HG03565 (cell line): ENCODE data around the gene CGB3.
"Not testable (repeated sequence)": the region's sequence is repeated elsewhere in the genome, so short reads cannot be mapped to it uniquely, and the experiment has no call there.

ENCODE experiments used
- ATAC-seq: cut with Tn5 transposase; IDR thresholded peaks from one replicate; pipeline ENCODE4 v1.9.1; 2021; ENCODE audit warnings: mild to moderate bottlenecking, moderate library complexity; ENCODE audit not compliant: unreplicated experiment

CGB3 gene

GRCh38 chr19:49024233-49024632 lies at the start of gene CGB3:
CGB3 (minus strand) TSS chr19:49024333; CDS start chr19:49023971, 362 bp downstream.
- ATAC-seq = not testable (repeated sequence)

GRCh38 chr19:49071860-49072547 lies 47.9 kb upstream of the CGB3 start:
- no peak for ATAC-seq

DNA sequence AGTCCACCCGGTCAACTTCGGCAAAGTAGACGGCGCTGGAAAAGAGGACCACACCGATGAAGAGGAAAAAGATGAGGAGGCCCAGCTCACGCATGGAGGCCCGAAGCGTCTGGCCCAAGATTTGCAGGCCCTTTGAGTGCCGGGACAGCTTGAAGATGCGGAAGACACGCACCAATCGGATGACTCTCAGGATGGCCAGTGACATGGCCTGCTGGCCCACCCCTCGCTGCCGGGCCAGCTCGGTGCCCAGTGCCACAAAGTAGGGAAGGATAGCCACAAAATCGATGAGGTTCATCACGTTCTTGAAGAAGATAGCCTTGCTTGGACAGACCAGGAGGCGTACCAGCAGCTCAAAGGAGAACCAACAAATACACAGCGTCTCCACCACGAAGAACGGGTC lies 46.3 kb upstream of the CGB3 start:
- no peak for ATAC-seq

DNA sequence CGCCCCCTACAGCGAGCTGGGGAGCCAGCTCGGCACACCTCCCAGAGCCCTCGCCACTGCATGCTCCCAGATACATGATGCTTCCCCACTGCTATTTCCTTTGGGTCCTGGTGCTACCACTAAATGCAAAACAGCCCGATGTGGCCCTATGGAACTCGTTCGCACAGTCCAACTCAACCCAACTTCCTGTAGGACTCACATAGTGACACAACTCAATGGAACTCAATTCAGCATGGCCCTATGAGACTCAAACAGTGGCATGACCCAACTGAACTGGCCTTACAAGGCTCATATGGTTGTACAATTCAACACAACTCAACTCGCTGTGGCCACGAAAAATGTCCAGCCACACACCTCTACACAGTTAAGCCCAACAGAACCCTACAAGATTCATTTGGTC lies 44.9 kb upstream of the CGB3 start:
- no peak for ATAC-seq

DNA sequence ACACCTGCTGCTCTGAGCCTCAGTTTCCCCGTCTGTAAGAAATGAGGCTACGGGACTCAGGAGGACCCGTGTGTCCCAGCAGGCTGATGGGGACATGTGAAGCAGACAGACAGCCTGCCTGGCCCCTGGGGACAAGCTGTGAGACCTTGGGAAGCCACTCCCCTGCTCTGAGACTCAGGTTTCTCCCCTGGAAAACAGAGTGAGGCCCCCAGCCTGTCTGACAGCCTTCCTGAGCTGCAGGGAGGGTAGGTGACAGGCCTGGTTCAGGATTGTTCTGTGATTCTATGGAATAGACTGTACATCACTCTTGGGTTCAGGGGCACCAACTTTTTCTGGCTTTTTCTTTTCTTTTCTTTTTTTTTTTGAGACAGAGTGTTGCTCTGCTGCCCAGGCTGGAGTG lies 43.4 kb upstream of the CGB3 start:
- no peak for ATAC-seq

DNA sequence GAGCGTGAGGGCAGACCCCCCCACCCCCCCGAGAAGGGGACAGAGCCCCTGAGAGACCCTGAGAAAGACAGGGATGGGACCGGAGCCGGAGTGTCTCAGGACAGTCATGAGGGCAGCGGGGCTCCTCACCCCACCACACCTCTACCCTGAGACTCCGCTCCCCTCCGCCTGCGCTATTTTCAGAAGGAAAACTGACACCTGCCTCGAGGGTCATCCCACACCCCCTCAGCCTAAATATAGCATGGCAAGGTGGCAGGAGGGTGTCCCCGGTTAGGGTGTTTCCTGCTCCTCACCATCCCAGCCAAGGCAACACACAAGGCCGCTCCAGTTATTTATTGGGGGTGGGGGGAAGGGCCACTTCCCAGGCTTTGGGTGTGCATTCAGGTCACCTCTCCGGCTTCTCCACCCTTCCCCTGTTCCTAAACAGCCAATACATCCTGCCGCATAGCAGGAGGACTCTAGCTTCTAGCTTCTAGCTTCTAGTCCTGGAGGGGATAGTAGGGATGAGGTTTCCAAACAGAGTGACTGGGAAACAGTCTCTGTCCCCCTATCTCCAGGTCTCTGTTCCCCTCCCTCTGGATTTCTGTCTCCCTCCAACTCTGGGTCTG lies 41.9 kb upstream of the CGB3 start:
- no peak for ATAC-seq

- no peak for ATAC-seq
Observed at GRCh38 chr19:49064768-49065611, 40.9 kb upstream of the CGB3 start, which contains the start of gene NTF4. NTF4 (minus strand) TSS chr19:49064818; CDS start chr19:49061997, 2,821 bp downstream.

- no peak for ATAC-seq
Observed at GRCh38 chr19:49064029-49064629, 40.0 kb upstream of the CGB3 start.

DNA sequence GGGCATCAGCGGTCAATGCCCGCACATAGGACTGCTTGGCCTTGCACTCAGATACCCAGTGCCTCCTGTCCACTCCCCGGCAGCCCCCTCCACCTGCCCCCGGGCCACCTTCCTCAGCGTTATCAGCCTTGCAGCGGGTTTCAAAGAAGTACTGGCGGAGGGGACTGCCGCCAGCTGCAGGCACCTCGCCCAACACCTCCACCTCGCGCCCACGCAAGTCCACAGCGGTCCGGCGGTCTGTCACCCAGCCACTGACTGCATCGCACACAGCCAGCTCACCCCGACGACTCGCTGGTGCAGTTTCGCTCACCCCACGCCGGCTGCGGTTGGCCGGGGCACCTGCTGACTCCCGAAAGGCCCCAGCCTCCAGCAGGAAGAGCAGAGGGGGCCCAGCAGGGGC lies 37.3 kb upstream of the CGB3 start:
- ATAC-seq = no peak

DNA sequence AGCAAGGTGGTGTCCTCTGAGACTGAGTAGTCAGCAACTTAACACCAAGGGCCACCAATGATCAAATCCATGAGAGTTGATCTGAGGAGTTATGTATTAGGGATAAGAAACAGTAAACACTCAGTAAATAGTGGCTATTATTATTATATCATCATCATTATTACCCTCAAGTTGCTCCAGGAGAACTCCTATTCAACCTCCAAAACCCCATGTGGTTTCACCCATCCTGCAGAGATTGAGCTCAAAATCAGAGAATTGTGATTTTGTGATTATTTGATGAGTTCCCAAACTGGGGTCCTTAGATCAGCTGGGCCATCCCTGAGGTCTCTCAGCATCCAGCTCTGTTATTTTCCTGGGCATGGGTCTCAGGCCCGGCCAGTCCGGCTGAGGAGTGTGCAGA lies 36.9 kb upstream of the CGB3 start:
- ATAC-seq = no peak

- ATAC-seq = no peak
Observed at GRCh38 chr19:49059053-49059452, 34.9 kb upstream of the CGB3 start.

DNA sequence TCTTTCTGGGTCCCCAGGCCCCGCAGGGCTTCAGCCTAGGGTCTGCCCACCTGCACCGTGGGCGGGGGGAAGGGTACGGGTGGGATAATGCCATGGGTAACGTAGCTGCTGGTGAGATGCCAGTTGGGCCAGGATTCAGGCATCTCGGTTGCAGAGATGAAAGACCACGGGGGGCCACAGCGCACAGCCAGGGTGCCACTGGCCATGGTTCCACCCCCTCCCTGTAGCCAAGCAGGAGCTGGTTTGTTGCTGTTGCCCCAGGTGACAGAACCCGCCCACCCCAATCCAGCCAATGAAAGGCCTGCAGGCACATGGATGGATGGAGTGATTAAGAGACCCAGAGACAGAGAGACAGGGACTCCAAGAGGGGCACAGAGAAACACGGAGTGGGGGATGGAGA lies 34.4 kb upstream of the CGB3 start:
- ATAC-seq = no peak

- no peak for ATAC-seq
Observed at GRCh38 chr19:49057636-49058234, 33.6 kb upstream of the CGB3 start, which contains the start of gene CGB7. CGB7 (minus strand) TSS chr19:49057749; CDS start chr19:49055375, 2,374 bp downstream.

- ATAC-seq = not testable (repeated sequence)
Observed at GRCh38 chr19:49056902-49057596, 32.9 kb upstream of the CGB3 start.

DNA sequence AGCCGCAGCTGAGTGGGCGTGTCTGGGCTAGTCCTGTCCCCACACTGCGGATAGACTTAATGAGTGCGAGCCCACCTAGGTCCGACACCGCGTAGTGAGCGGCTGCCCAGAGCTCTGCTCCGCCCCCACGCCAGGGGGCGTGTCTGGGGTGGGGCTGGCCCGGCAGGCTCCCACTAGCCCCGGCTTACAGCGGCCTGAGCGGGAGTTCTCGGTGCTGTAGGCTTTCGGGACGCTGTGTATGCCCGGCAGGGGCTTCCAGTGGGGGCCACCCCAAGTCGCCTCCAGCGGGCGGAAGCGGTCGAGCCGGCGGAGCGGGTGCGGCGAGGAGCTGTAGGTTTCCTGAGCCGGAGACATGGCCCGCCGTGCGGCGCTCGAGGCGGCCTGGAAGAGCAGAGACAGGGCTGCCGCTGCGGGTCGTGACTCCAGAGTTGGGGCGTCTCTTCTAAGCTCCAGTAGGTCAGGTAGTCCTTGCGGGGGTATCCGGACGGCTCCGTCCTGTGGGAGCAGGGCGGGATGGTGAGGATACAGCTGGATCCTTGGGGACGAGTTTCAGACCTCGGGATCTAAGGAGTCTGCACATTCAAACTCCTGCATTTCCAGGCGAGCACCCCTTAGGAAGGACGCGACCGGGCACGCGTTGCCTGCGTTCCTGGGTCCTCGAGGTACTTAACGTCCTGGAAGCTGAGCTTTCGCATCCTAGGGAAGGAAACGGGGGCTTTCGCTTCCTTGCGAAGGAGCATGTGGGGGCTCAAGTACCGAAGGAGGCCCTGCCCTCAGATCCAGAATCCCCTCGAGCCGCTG lies 32.2 kb upstream of the CGB3 start:
- ATAC-seq = no peak

DNA sequence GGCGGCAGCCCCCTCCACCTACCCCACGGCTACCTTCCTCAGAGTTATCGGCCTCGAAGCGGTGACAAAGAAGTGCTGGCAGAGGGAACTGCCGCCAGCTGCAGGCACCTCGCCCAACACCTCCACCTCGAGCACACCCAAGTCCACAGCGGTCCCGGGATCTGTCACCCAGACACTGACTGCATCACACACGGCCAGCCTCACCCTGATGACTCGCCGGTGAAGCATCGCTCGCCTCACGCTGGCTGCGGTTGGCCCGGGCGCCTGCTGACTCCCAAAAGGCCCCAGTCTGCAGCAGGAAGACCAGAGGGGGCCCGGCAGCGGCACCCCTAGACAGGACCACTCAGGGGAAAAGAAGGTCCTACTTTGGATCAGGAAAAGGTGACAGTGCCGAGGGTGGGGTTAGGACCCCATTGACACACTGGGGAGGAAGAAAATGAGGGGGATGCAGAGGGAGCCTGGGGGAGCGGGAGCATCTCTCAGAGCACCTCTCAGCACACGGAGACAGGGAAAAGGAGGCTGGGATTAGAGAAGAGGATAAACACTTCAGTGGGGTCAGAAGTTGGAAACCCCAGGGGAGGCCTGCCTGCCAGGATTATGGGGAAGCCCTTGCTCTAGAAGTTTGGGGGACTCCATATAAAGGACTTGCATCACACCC lies 26.4 kb upstream of the CGB3 start:
- not testable (repeated sequence) for ATAC-seq

DNA sequence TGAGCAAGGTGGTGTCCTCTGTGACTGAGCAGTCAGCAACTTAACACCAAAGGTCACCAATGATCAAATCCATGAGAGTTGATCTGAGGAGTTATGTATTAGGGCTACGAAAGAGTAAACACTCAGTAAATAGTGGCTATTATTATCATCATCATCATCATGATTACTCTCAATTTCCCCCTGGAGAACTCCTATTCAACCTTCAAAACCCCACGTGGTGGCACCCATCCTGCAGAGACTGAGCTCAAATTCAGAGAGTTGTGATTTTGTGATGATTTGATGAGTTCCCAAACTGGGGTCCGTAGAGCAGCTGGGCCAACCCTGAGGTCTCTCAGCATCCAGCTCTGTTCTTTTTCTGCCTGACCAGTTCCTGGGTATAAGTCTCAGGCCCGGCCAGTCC lies 25.7 kb upstream of the CGB3 start:
- not testable (repeated sequence) for ATAC-seq

GRCh38 chr19:49049011-49049410 lies 24.9 kb upstream of the CGB3 start, which contains the start of gene CGB8:
CGB8 (minus strand) TSS chr19:49049111; CDS start chr19:49048739, 372 bp downstream.
- ATAC-seq = not testable (repeated sequence)

DNA sequence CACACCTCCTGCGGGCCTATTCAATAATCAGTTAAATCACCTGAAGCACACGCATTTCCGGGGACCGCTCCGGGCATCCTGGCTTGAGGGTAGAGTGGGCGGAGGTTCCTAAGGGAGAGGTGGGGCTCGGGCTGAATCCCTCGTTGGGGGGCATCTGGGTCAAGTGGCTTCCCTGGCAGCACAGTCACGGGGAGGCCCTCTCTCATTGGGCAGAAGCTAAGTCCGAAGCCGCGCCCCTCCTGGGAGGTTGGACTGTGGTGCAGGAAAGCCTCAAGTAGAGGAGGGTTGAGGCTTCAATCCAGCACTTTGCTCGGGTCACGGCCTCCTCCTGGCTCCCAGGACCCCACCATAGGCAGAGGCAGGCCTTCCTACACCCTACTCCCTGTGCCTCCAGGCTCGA lies 19.4 kb upstream of the CGB3 start, which contains the start of gene CGB5:
Gene CGB5 (plus strand): TSS at position 301 of the 400 bp plus-strand sequence. CDS start 362 bp downstream, outside the sequence.
- ATAC-seq = not testable (repeated sequence)
